SK-N-MC (cell line): ENCODE data around the gene SIGLEC15.

Experiments used
- EZH2 ChIP-seq: fragments of 200-600 bp; sonication (generic); IDR thresholded peaks from one replicate; pipeline ENCODE4 v1.6.1; 2017; ENCODE audit warnings: antibody characterized with exemption
- FOXP2 ChIP-seq: optimal IDR thresholded peaks from 2 replicates; pipeline ENCODE3; 2011; ENCODE audit warnings: mild to moderate bottlenecking, moderate library complexity; ENCODE audit not compliant: insufficient read depth; ENCODE audit errors: extremely low read length, control extremely low read depth
- POLR2AphosphoS5 ChIP-seq: IDR thresholded peaks from 2 replicates; pipeline ENCODE4 v1.6.1; 2012; ENCODE audit warnings: mild to moderate bottlenecking, low read depth, low read length, borderline replicate concordance

DNA sequence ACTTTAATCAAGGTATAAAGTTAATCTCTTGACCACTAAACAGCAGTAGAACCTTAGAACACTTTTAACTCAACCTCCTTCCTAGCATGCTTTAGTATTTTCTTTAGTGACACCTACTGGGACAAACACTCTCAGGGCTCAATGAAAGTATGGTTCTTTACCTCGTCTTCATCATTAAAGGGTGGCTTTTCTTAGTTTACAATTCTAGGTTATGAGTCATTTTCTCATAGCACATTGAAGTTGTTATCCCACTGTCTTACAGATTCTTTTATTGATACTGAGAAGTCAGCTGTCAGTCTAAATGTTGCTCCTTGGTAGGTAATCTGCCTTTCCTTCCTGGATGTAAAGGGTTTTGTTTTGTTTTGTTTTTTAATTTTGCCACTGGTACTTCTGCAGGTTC, 38.0 kb downstream of the SIGLEC15 start:
- TF ChIP-seq EZH2 (no peak), POLR2AphosphoS5 (no peak), FOXP2 (no peak)
